Stimulated activated CD4-positive, alpha-beta T cell treated with anti-CD3 and anti-CD28 coated beads, Interleukin-4, amount 100 ng/mL, for 48 hours (primary cell): ENCODE data around the gene RBM12.
A peak's percentile ranks its signal among the peaks of the same experiment; 100 is the strongest.

Source experiments
- DNase-seq, 2 donors: peaks; one replicate each; pipeline ENCODE4 v3.0.0-alpha.2; 2020; ENCODE audit warnings: low read depth in 2 of 2

The RBM12 gene

DNA sequence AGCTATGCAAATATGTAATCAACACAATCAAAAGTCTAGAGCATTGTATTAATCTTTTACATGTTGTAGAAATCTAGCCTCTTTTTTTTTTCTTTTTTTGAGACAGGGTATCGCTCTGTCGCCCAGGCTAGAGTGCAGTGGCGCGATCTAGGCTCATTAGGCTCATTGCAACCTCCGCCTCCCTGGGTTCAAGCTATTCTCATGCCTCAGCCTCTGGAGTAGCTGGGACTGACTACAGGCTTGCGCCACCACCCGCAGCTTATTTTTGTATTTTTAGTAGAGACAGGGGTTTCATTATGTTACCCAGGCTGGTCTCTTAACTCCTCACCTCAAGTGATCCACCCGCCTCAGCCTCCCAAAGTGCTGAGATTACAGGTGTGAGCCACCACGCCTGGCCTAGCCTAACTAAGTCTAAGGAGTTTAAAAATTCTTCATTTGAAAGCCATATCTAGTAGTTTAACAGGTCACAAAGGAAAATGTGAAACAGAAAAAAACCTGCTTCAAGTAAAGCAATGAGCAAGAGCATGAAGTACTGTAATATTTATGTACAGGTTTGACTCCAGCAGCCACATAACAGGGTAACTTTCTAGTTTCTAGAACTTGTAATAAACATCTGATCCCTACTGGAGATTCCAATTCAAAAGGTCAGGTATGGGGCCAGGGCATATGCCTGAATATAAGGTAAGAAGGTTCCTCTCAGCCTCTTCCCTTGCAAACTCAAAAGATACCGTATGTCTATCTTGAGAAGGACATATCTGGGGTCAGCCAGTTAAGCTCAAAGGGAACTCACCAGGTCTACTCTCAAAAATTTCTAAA lies 4.4 kb downstream of the RBM12 start:
- DNase-seq, result peak; percentile 15 to 19

- no peak for DNase-seq
Measured at GRCh38 chr20:35657271-35657670, 7.4 kb downstream of the RBM12 start.

DNA sequence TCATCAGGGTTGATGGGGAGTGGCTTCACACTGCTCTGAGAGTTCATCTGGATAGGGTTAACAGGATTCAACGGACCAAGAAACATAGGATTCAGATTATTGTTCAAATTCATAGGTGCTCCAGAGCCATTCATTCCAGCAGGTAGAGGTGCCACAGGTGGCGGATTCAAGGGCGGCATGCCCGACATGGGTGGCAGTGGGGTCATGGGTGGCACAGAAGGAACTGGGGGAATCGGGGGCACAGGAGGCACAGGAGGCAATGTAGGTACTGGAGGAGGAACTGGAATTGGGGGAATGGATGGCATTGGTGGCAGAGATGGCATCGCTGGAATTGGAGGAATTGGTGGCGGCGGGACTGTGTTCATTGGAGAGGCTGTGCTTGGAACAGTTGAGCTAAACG lies 10.3 kb downstream of the RBM12 start:
- no peak for DNase-seq

GRCh38 chr20:35653893-35654292 lies 10.8 kb downstream of the RBM12 start:
- no peak for DNase-seq

GRCh38 chr20:35653430-35653734 lies 11.3 kb downstream of the RBM12 start:
- DNase-seq, result no peak

DNA sequence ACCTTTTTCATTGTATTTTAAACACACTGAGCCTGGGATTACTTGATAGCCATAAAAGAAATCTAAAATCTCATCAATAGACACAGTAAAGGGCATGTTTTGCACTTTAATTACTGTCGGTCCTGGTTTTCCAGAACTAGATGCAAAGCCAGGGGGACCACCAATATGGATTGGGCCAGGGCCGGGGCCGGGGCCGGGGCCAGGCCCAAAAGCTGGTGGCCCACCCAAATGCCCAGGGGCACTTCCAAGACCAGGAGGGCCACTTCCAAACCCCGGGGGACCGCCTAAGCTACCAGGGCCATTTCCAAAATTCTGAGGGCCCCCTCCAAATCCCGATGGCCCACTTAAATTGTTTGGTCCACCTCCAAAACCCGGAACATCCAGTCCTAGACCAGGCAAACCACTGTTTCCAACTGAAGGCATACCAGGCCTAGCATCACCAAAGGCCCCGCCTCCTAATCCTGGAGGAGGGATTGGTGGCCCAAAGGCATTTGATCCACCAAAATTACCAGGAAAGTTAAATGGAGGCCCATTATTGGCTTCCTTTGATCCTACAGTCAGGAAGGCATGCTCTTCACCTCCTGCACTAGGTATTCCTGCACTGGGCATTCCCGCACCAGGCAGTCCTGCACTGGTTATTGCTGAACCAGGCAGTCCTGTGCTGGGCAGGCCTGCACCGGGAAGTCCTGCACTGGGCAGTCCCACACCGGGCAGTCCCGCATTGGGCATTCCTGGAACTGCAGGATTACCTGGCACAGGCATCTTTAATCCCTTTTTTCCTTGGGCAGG lies 11.9 kb downstream of the RBM12 start:
- no peak for DNase-seq

- no peak for DNase-seq
Measured at GRCh38 chr20:35651958-35652357, 12.7 kb downstream of the RBM12 start.

DNA sequence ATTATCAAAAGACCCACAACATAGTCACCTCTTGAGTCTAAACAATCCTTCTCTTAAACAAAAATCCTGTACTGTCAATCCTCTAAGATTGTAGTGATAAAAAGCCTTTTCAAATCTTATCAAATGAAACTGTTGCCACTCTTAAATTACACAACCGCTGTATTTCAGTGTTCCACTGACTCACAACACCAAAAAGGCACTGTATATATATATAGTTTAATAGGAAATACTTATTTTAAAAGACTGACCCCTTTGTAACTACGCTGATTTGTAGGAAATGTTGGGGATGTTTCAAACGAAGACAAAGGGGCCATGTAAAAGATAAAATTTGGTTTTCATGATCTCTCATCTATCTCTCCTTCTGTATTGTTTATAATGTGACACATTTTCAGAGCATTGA lies 14.1 kb downstream of the RBM12 start:
- DNase-seq, result no peak

DNA sequence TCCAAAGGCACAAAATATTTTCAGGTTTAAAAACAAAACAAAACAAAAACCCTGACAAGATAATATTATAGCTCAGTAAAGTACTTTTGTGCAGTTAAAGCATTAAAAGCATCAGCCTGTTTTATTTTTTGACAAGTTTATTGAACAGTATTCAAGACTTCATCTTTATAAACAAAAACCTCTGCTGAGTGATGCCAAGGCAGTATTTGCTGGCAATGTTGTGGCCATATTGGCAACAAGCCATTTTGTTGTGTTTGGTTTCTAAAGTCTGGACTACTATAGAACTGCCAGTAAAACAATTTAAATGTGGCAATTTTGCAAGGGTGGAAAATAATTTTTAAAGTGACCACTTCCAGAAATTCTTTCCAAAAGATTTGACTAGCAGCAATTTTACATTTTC lies 15.9 kb downstream of the RBM12 start:
- no peak for DNase-seq

- no peak for DNase-seq
Measured at GRCh38 chr20:35644806-35645205, 19.9 kb downstream of the RBM12 start.

GRCh38 chr20:35643045-35643444 lies 21.7 kb downstream of the RBM12 start:
- no peak for DNase-seq

- DNase-seq, result no peak
Measured at GRCh38 chr20:35641743-35642142, 23.0 kb downstream of the RBM12 start.

DNA sequence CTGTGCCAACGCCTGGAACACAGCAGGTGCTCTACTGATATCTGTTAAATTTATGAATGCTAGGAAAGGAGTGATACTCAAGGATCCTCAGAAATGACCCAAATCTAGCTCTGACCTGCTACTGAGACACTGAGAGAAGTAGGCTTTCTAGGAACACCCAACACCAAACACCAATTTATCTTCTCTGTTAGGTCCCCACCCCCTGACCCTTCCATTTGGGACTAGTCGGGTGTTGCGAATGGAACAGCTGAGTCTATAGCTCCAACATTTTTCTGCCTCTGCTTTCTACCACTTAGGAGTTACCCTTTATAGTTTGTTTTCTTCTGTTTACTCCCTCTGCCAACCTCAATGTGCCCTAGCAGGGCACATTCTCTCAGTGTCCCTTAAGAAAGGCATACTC lies 24.0 kb downstream of the RBM12 start:
- no peak for DNase-seq

DNA sequence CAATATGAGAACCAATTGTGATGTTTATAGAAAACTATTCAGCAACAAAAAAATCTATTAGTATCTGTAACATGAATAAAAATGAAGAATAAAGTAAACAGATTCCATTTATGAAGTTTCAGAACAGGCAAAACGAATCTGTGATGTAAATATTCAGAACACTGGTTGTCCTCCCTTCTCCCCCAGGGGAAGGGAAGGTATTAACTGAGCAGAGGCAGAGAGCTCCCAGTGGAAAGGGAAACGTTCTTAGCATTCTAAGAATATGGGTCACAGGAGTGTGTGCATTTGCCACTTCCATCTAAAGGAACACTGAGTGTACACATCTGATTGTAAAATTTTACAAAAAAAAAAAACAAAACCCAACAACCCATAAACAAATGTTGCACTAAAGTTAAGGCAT lies 25.9 kb downstream of the RBM12 start:
- no peak for DNase-seq

GRCh38 chr20:35637276-35637675 lies 27.4 kb downstream of the RBM12 start:
- no peak for DNase-seq

DNA sequence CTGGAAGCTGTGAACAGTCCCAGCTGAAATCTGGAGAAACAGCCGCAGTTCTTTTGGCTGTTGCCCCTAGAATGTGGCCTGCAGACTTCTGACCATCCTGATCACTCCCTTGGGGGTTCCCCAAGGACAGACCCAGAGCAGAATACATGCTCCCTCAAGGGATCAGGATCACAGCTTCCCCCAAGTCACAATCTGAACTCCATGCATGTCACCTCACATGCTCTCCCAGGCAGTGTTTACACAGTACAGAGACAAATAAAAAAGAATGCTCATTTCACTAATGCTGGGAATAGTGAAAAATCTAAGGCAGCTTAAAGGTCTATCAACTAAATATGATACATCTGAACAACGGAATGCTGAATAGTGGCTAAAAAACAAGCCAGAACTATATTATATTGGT lies 28.6 kb downstream of the RBM12 start:
- DNase-seq, result no peak

- DNase-seq, result no peak
Measured at GRCh38 chr20:35635652-35636051, 29.0 kb downstream of the RBM12 start.

DNA sequence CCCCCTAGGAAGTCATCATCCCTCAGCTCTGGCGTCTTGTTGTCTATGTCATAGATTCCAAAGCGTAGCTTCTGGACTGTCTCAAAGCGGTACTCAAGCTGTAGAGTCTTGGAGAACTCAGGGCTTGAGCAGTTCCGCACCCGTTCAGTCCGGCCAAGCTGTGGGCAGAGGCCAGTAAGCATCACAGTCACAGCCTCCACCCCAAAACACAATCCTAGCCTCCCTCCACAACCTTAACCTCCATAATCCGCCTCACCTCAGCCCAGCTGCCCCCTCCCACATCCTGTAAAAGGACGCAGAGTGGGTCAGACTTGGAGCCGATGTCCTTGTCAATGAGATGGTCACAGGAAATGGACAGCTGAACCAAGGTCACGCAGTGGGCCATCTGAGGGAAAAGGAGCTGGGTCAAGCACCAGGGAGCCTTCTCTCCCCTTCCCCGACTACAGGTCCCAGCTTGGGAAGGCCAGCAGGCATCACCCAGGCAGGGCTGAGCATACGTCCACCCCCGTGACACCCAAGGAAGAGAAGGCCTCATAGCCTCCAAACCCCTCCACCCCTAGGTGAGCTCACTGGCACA lies 32.1 kb downstream of the RBM12 start:
- no peak for DNase-seq

DNA sequence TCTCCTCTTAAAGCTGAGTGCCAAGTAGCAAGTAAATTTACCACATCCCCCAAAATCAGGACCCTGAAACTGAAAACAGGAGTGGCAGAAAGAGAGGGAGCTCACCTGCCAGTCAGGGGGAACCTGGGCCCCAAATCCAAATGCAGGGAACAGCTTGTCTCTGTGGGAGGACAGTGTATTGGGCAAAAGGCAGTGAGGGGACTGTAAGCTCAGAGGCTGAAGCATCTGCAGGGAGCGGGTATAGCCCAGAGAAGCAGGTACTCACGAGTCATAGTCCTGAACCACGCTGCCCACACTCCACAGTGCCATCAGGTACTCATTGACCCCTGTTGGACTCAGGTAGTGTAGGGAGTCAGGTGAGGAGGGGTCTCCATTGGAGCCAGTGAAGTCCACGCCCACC lies 34.1 kb downstream of the RBM12 start:
- DNase-seq, result no peak

GRCh38 chr20:35629427-35630145 lies 35.1 kb downstream of the RBM12 start:
- DNase-seq, result no peak

GRCh38 chr20:35627121-35627520 lies 37.6 kb downstream of the RBM12 start:
- no peak for DNase-seq

- DNase-seq, result no peak
Measured at GRCh38 chr20:35626386-35627001, 38.2 kb downstream of the RBM12 start.
